NCI-H187 (cell line): ENCODE measurements around the gene SRXN1.
A peak's percentile ranks its signal among the peaks of the same experiment; 100 is the strongest.
"Not testable (repeated sequence)": the region's sequence is repeated elsewhere in the genome, so short reads cannot be mapped to it uniquely, and the experiment has no call there.

Source experiments
- DNase-seq, 2 experiments: peaks; one replicate each; lab custom pipeline; 2025; lab: John Stamatoyannopoulos, UW

Gene SRXN1

DNA sequence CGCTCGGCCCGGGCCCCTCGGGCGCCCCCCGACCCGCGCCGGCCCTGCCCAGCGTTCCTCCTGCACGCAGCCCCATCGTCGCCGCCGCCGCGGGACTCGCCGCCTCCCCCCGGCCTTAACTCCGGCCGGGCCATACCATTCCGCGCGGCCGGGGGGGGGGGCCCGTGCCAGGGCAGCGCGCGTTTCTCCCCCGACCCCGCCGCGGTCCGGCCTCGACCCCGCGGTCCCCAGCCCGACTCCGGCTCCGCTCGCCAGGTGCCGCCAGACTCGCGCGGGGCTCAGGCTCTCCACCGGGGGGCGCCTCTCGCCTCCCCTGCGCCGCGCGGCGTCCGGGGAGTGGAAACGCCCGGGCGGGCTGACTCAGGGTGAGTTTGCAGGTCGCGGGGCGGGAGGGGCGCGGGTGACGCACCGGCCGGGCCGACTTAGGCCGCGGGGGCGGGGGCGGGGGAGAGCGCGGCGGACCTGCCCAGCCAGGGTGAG is at the start of gene SRXN1:
SRXN1 (minus strand) TSS at position 91 of the 480 bp plus-strand sequence; CDS start at position 76, 15 bp downstream.
- peak in 1 of 2 experiments; percentile 62 for DNase-seq

DNA sequence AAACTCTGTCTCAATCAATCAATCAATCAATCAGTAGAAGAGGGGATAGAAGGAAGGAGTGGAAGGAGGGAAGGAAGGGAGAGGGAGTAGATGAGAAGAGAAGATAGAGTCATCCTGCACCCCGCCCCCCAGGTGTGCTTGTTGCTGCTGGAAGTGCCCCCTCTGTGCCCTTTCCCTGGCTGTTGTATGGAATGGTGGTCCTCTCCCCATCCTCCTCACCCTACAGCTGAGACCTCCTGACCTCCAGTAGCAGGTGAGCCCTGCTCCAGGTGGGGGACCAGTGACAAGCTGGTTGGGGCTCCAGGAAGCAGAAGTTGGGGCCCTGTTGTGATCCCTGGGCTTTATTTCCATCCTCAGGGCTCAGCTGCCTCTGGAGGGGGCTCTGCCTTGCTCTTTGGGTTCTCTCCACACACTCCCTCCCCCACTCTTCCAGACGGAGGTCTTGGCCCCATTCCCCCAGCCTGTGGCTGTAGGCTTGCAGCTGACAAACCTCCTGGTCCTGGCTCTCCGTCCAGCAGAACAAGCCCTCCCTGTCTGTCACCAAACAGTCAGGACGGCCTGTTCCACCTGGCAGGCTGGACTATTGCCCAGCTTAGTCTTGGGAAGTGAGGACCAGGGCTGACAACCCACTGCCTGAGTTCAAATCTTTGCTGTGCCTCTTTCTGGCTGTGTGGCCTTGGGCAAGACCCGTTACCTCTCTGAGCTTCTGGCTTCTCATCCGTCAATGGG is 48.6 kb upstream of the SRXN1 start:
- no peak for DNase-seq

DNA sequence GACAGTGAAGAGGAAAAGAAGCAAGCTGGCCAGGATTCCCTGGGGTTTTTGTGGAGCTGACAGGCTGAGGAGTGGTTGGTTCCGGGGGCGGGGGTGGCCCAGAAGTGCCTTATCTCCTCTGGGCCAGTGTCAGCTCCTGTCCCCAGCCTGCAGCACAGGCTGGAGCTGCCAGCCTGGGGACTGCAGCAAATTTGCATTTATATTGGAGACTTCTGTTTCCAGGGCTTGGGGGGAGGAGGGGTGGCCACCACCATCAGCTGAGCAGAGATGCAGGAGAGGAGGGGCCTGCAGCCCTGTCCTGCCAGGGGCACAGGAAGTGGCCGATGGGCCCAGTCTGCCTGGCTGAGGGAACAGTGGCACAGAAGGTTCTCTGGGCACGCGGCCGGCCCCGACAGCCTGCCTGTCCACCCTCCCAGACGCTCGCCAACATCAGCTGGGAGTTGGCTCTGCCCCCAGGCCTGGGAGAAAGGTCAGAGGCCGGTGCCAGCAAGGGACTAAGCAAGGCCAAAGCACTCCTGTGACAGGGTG is 46.9 kb upstream of the SRXN1 start:
- DNase-seq: no peak

DNA sequence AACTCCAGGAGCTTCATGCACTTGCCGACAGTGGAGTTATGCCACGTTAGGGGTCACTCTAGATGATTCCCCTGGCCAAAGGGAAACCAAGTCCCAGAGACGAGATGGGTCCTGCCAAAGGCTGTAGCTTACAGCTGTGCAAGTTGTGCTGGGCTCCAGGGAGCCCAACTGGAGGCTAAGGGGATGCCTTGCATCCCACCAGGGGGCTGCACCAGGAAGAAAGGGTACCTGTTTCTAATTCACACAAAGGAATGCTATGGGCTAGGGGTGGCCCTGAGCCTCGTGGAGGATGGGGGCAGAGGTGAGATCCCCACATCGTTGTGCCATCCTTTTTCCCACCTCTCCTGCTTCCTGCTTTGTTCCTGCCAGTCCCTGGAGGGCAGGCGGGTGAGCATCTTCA is 46.3 kb upstream of the SRXN1 start:
- DNase-seq: no peak

DNA sequence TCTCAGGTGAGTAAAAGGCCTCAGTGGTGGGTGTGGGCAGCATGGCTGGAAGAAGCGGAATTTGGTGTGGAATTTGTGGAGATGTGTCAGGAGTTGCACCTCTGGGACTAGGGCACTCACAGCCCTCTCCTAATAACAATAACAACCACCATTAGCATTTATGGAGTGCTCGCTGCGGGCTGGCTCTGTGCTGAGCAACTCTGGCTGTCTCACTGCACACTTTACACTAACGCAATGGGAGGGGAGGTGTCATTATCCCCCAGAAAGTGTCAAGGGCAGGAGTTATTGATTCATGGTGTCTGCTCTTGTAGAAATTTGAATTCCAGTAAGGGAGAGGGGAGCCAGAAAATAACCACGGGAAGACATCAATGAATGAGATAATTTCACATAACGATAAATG is 45.3 kb upstream of the SRXN1 start:
- no peak for DNase-seq

DNA sequence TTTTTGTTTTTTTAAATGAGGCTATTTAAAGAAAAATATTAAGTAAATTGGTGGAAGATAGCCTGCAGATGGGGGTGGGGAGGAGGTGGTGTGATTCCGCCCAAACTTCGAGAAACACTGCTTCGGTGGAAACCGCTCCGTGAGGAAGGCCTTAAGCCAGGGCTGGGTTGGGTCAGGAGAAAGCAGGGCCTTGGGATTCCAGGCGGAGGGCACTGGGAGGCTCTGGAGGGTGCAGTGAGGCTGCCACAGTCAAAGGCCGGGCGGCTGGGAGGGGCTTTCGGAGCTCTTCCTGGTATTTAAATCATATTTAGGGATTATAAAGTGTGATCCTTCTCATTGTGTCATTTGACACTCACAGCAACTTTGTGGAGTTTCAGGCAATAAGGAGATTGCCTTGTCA is 44.8 kb upstream of the SRXN1 start:
- no peak for DNase-seq

DNA sequence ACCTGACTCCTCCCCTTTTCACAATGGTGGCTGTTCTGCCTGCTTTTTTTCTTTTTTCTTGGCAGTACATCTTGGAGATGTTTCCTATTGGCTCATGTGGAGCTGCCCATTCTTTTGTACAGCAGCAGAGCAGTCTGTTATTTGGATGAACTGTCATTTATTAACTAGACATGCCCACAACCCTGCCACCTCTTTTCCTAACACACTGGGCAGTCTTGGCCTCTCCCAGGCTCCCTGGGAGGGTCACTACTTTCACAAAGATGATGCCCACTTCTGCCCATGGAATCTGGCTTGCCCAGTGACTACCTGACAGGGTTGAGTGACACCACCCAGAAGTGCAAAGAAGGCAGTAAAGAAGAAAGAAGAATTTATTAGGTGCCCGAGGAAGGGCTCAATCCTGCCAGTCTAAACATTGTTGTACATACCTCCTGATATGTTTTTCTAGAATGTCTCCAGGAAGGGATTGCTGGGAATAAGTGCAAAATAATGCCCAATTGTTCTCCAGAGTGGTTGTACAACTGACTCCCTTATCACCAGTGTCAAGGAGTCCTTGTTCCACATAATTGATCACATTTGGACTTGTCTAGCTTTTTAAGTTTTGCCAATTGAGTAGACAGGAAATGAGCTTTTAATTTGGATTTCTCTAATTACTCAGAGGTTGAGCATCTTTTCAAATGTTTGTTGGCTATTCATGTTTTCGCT is 42.3 kb upstream of the SRXN1 start:
- no peak for DNase-seq

DNA sequence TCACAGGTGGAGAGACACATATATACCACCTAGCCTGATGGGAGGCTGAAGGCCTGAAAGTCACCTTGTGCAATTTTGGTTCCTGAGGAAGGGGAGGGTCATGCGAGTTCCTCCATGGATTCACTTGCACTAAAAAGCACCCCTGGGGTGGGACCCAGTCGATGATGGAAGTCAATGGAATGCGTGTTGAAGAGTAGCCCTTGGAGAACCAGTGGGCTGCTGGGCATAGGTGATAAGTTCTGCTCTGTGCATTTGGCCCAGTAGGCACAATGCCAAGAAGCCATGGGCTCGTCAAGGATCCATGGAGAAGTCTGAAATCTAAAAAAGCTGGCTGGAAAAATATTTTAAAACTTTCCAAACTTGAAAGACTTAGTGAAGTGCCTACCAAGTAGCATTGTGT is 41.5 kb upstream of the SRXN1 start:
- no peak for DNase-seq

DNA sequence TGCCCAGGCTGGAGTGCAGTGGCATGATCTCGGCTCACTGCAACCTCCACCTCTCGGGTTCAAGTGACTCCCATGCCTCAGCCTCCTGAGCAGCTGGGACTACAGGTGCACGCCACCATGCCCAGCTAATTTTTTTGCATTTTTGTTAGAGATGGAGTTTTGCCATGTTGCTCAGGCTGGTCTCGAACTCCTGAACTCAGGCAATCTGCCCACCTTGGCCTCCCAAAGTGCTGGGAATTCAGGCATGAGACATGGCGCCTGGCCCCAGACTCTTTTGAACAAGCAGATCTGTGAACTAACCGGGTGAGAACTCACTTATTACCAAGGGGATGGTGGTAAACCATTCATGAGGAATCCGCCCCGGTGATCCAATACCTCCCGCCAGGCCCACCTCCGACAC is 40.8 kb upstream of the SRXN1 start:
- not testable (repeated sequence) for DNase-seq

DNA sequence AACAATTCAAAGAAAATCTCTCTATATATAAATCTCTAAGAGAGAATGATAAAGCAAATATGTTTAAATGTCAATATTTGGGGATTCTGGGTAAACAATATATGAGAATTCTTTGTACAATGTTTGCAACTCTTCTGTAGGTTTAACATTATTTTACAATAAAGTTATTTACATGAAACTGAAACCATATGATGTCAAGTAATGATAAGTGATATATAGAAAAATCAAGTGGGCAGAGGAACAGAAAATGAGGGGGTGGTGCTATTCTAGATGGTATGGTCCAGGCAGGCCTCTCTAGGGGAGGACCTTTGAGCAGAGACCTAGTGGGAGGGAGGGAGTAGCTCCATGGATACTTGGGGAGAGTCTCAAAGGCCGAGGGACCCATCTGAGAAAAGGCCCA is 39.0 kb upstream of the SRXN1 start:
- no peak for DNase-seq

DNA sequence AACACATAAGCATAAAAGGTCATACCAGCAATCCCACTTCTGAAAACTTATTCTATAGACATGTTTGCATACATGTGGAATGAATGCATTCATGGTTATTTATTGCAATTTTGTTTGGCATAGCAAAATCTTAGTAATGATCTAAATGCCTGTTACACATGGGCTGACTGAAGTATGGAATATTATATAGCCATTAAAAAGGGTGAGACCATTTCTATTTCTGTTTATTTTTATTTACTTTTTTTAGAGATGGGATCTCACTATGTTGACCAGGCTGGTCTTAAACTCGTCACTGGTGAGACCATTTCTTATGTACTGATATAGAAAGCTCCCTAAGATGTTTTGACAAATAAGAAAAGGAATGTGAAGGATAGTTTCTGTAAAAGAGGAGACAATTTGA is 36.9 kb upstream of the SRXN1 start:
- DNase-seq: no peak

DNA sequence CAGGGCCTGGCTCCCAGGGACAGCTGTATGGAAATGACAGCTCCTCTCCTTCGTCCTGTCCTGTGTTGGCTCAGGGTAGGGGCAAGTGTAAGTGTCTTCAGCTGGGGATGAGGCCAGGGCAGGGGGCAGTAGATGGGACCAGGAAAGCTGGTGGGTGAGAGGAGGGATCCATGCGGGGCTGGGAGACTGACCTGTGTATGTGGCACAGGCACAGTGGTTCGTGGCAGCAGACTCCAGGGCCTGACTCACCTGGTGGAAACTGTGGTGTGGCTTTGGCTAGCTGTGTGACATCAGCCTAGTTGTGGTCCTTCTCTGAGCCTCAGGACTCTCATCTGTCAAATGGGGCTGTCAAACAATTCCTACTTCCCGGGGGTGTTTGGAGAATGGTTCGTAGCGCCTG is 36.3 kb upstream of the SRXN1 start:
- no peak for DNase-seq

DNA sequence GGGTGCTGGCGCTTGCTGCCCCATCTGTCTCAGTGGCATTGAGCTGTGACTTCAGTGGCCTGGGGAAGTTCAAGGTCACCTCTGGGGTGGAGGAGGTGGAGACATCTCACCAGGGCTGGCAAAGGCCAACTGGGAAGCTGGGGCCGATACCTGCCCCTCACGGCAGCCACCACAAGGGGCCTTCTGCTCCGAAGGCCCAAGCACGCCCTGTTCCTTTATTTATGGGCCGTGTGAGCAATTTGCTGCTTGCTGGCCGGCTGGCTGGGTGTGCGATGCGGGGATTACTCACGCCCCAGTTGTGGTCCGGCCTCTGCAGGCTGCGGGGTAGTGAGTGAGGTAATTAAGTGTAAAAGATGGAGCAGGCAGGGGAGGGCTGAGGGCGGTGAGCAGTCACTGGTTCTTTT is 35.8 kb upstream of the SRXN1 start:
- no peak for DNase-seq

DNA sequence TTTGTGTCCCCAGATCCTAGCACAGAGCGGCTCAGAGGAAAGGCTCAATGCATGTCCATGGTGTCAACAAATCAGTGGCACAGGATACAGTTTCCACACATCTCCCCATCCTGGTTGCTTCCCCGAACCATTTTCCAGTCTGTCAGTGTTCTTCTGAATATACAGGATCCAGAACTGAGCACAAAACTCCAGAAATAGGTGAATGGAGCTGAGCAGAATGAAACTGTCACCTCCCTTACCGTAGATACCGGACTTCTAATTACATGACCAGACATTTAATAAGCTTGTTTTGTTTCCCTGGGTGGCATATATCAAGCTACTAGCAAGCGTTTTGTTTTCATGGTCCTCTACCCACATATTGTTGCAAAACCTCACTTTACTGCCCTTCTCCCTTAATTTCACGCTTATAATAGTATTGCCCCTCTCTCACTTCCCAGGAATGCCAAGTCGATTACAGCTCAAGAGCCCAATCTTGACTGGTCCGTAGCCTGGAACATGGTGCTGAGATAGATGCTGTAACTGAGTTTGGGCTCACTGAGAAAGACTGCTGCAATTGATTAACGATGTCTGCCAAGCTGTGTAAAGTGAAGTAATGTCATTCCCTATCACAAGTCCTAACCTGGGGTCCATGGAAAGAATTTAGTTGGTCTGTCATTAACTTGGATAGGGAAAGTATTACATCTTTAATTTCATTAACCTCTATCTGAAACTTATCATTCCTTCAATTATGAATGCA is 34.6 kb upstream of the SRXN1 start:
- no peak for DNase-seq

DNA sequence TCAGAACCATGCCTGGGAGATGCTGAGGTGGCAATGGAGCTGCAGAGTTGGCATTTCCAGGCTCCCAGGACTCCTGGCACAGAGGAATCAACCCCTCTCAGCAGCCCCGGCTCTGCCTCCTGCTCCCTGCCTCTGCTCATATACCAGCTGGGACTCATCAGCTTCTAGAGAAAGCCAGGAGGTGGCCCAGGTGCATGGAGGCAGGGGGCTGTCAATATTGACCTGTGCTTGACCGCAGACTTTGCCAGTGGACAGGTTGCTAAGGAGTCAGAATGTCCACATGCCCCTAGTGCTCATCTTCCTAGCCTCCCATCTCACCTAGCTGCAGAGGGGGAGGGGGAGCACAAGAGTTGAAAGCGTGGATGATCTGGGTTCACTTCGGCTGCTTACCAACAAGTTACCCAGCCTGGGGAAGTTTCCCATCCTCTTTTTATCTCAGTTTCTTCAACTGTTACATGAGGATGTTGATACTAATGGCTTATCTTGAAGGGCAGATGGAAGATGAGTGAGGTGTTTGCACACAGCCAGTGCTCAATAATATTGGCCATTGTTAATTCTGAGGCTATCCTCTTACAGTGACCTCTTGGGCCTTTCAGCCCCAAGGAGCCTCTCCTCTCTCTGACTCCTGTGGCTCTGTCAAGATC is 31.8 kb upstream of the SRXN1 start:
- no peak for DNase-seq

DNA sequence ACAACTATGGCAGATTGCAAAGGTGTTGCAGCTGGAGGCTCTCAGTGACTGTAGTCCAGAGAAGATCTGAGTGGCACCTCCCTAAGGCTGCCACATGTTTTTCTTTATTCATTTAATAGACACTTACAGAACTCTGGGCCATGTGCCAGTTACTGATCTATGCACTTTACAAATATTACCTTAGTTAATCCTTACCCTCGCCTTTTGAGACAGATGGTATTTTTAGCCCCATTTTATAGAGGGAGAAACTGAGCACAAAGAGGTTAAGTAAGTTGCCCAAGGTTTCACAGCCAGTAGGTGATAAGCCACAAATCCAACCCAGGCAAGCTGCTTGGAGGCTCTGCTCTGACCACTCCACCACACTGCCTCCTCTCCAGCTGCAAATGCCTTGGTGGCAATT is 29.1 kb upstream of the SRXN1 start:
- no peak for DNase-seq

DNA sequence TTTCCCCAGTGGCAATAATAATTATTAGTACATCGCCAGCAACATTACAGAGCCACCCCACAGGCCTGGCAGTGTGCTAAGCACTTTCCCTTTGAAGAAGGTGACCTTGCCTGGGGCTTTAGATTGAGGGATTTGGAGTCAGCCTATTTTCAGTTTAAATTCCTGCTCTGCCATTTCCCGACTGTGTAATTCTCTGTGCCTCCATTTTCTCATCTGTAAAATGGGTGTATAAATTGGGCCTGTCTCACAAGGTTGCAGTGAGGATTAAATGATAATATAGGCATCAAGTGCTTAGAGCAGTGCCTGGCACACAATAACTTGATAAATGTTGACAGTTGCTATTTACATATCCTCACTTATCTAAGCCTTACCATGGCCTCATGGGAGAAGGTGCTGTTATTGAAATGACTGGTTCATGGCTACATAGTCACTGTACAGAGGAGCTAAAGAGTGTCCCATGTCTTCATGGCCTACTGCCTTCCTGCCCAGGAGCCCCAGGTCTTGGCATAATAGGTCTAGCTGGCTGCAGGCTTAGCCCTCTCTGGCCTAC is 27.7 kb upstream of the SRXN1 start:
- no peak for DNase-seq

DNA sequence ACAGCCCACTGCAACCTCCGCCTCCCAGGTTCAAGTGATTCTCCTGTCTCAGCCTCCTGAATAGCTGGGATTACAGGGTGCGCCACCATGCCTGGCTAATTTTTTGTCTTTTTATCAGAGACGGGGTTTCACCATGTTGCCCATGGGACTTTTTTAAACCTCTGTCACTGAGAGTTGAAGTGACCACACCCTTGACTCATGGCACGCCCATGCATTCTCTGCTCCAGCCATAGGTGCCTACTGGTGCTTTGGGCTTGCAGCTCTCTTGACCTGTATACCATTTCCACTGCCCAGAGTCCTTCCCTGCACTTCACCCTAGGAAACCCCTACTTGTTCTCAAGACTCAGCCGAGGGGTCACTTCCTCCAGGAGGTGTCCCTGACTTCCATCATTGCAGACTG is 25.0 kb upstream of the SRXN1 start:
- DNase-seq: no peak

DNA sequence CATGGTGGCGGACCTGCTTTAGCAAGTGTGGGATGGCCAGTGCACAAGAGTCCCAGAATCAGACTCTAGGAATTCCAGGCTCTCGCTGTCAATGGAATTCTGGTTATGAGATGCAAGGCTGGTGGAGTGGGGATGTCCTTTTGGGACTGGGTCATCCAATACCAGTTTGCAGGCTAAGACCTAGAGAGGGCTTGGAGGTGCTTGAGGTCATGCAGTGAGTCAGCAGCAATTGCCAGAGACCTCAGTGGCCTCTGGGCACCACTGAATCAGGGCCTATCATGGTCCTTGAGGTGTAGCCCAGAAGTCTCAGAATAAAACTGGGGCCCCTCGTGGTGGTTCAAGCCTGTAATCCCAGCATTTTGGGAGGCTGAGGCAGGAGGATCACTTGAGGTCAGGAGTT is 24.0 kb upstream of the SRXN1 start:
- DNase-seq: no peak

DNA sequence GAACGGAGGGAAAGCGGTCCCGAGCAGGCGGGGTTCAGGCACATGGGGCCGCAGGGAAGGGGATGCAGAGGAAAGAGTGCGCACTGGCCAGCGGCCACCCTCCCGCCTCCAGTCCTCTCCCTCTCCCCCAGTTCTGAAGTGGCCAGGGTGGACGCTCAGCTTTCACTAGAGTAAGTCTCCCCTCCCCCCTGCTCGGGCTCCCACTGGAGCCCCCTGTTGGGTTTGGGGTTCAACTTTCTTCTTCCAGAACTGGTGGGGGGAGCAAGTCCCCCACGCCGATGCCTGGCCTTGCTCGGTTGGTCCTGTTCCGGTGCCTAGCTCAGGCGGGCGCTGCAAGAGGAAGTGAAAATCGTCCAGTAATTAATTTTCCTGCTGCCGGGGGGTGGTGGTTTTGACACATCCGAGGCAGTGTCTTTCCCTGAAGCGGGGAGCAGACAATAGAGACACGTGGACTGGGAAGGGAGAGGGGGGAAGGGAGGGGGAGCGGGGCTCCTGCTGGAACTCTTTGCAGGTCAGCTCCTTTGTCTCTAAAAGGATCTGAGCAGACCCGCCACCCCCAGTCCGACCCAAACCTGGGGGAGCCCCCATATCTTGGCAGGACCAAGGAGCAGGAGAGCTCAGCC is 23.4 kb upstream of the SRXN1 start:
- no peak for DNase-seq
